ENCODE measurements around the gene OR12D1.

- TF ChIP-seq TCF4 (CRISPR knock-in tag; IDR thresholded peaks at IDR 0.05; ENCODE audit: borderline replicate concordance) (no peak), BACH2 (CRISPR knock-in tag; IDR thresholded peaks at IDR 0.05; ENCODE audit: borderline replicate concordance) (no peak), ZFP3 (CRISPR knock-in tag; IDR thresholded peaks at IDR 0.05) (no peak), PATZ1 (CRISPR knock-in tag; IDR thresholded peaks at IDR 0.05; ENCODE audit: borderline replicate concordance) (no peak), ZFP30 (CRISPR knock-in tag; IDR thresholded peaks at IDR 0.05) (no peak)
These were observed 39.5 kb upstream of the OR12D1 start, which contains the start of gene OR12D3 for GRCh38 chr6:29375191-29375590.

All from SK-N-SH treated with all-trans-retinoic acid at 6 μM for 48 hours (cell line).